ENCODE results near the gene ASIC2. TPM values are rescaled to one million over a fixed set of nuclear protein-coding genes. Genes with fewer than 3 reads are reported as not detected.

ASIC2 gene
- total RNA-seq, 1 experiment from 2014 or later = not detected

DNA sequence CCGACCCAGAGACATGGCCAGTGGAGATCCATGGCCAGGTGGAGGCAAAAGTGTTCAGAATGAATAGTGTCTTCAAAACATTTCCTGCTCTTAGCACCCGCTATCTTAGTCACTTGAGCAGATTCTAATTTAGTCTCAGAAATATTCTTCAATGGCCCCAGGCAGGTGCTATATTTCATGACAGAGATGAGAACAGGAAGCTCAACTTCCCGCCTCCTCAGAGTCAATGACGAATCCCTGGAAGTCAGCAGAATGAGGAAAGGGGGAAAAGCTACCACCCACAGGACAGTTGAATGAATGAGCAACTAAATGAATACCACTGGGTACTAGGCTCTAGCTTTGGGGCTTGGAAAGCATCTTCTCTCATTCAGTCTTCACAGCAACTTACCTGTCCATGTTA lies 147.2 kb downstream of the ASIC2 start:
- no peak for ATAC-seq
- CTCF ChIA-PET = no interaction called here
- no peaks in the 10 kb centered on the region for H3K36me3 ChIP-seq (ENCODE audit: control insufficient read depth in 1 of 2, insufficient read depth in 2 of 2, low read length in 2 of 2)

DNA sequence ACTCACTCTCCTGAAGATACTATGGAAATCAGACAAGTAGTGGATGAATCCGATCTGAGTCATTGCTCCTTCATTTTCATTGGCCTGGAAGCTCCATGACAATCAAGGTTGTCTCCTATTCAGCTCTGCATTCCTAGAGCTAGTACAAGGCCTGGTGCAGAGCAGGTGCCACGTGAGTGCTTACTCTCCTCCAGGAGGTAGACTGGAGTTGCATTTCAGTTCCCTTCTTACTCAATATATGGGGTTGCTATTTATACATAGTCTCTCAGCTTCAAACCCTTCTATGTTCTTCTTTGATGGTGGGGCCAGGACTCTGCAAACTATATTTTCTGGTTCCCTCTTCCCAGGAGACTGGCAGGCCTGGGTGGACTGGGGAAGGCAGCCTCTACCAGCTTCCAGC lies 148.3 kb downstream of the ASIC2 start:
- Histone ChIP-seq H3K27ac (ENCODE audit: low read depth, low read length) (no peak overlapping the region), H3K27me3 (ENCODE audit: insufficient read depth, low read length) (peaks cover 11% of the 10 kb centered on the region), H2AFZ (ENCODE audit: low read depth, low read length, poor library complexity, severe bottlenecking) (no peak overlapping the region), H3K9me2 (ENCODE audit: insufficient read depth) (no peaks in the 10 kb centered on the region), H3K4me1 (ENCODE audit: control insufficient read depth in 1 of 2, insufficient read depth in 2 of 2, low read length in 2 of 2) (no peaks in the 10 kb centered on the region), H3K9me3 (ENCODE audit: control insufficient read depth in 1 of 2, insufficient read depth in 1 of 2, low read depth in 1 of 2, low read length in 2 of 2) (no peaks in the 10 kb centered on the region), H3K79me2 (ENCODE audit: insufficient read depth, low read length) (no peaks in the 10 kb centered on the region), H3K36me3 (ENCODE audit: control insufficient read depth in 1 of 2, insufficient read depth in 2 of 2, low read length in 2 of 2) (no peaks in the 10 kb centered on the region), H4K20me1 (ENCODE audit: insufficient read depth) (no peaks in the 10 kb centered on the region), H3K4me3 (replicated peaks in 1 of 2; ENCODE audit: low read depth in 1 of 2, low read length in 2 of 2) (no peak overlapping the region), H3K4me2 (ENCODE audit: low read length) (no peak overlapping the region), H3K9ac (ENCODE audit: low read length) (no peak overlapping the region)
- ChIA-PET RAD21 (ENCODE audit: low non-redundant PET in 1 of 2, low total read pairs in 2 of 2, uncharacterized antibody in 2 of 2, unreplicated experiment in 2 of 2) (no interaction called here), POLR2A (no interaction called here), CTCF (no interaction called here)
- no TSS peak for BruUV-seq (replicated peaks)
- no peak for TF ChIP-seq YY1 (IDR thresholded peaks at IDR 0.05; ENCODE audit: extremely low read depth, insufficient replicate concordance, low read depth, low read length)
- TF ChIP-seq, protein P1, sequence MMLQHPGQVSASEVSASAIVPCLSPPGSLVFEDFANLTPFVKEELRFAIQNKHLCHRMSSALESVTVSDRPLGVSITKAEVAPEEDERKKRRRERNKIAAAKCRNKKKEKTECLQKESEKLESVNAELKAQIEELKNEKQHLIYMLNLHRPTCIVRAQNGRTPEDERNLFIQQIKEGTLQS (IDR thresholded peaks at IDR 0.05) = no peak
- DNase-seq (ENCODE audit: low read depth, low spot score) (no peak), ATAC-seq (no peak)
- intact Hi-C loops (cut with micrococcal nuclease) = no loop called here

More for the DNA sequence above, 147.2 kb downstream of the ASIC2 start:
- no peaks in the 10 kb centered on the region for H4K20me1 ChIP-seq (ENCODE audit: insufficient read depth)
- no peaks in the 10 kb centered on the region for H3K4me1 ChIP-seq (ENCODE audit: control insufficient read depth in 1 of 2, insufficient read depth in 2 of 2, low read length in 2 of 2)
- intact Hi-C loops (cut with micrococcal nuclease) = no loop called here
- H3K4me2 ChIP-seq (ENCODE audit: low read length) = no peak overlapping the region
- no peak overlapping the region for H3K9ac ChIP-seq (ENCODE audit: low read length)
- H3K27ac ChIP-seq (ENCODE audit: low read depth, low read length) = no peak overlapping the region
- H3K27me3 ChIP-seq (ENCODE audit: insufficient read depth, low read length) = peaks cover 11% of the 10 kb centered on the region
- no TSS peak for BruUV-seq (replicated peaks)
- H3K4me3 ChIP-seq (replicated peaks in 1 of 2; ENCODE audit: low read depth in 1 of 2, low read length in 2 of 2) = no peak overlapping the region
- H2AFZ ChIP-seq (ENCODE audit: low read depth, low read length, poor library complexity, severe bottlenecking) = no peak overlapping the region
- POLR2A ChIA-PET = no interaction called here
- no peaks in the 10 kb centered on the region for H3K79me2 ChIP-seq (ENCODE audit: insufficient read depth, low read length)
- H3K9me3 ChIP-seq (ENCODE audit: control insufficient read depth in 1 of 2, insufficient read depth in 1 of 2, low read depth in 1 of 2, low read length in 2 of 2) = no peaks in the 10 kb centered on the region
- TF ChIP-seq TCF7L2 (IDR thresholded peaks at IDR 0.05; ENCODE audit: borderline replicate concordance, extremely low read depth, insufficient read depth, insufficient read length) = no peak
- no peak for TF ChIP-seq POLR2AphosphoS5 (IDR thresholded peaks at IDR 0.05; ENCODE audit: low read depth, low read length)
- no peak for TF ChIP-seq EGR1 (IDR thresholded peaks at IDR 0.05; ENCODE audit: low read depth)
- no peak for TF ChIP-seq ELF1 (IDR thresholded peaks at IDR 0.05; ENCODE audit: borderline replicate concordance, low read depth)
- no peak for TF ChIP-seq SIN3A (IDR thresholded peaks at IDR 0.05; ENCODE audit: low read depth)
- no peak for TF ChIP-seq ZFX (IDR thresholded peaks at IDR 0.05)
- TF ChIP-seq POLR2A (IDR thresholded peaks at IDR 0.05; ENCODE audit: borderline replicate concordance, extremely low read depth, insufficient read depth, insufficient read length) = no peak
- no peak for TF ChIP-seq EZH2phosphoT487 (IDR thresholded peaks at IDR 0.05; ENCODE audit: borderline replicate concordance)
- no peak for TF ChIP-seq EZH2 (IDR thresholded peaks at IDR 0.05)
- no peak for TF ChIP-seq CEBPB (IDR thresholded peaks at IDR 0.05; ENCODE audit: low read depth)
- no peak for TF ChIP-seq CBX3 (IDR thresholded peaks at IDR 0.05; ENCODE audit: low read depth)
- TF ChIP-seq, protein P1 (IDR thresholded peaks at IDR 0.05) = no peak
- H3K9me2 ChIP-seq (ENCODE audit: insufficient read depth) = no peaks in the 10 kb centered on the region
- RAD21 ChIA-PET (ENCODE audit: low non-redundant PET in 1 of 2, low total read pairs in 2 of 2, uncharacterized antibody in 2 of 2, unreplicated experiment in 2 of 2) = no interaction called here
- no peak for DNase-seq (ENCODE audit: low read depth, low spot score)
